Keratinocyte (primary cell): ENCODE results near the gene PRKD2. TPM values are rescaled to one million over a fixed set of nuclear protein-coding genes. Genes with fewer than 3 reads are reported as not detected.

Source experiments
- DNase-seq: peaks from one replicate; pipeline ENCODE4 v3.0.0-alpha.2; 2011; ENCODE audit warnings: low read depth, missing footprints, low spot score
- FAIRE-seq: peaks from 2 replicates; lab custom pipeline; 2011; peaks lifted over from hg19 to GRCh38; lab: Jason Lieb, UNC
- H2AFZ ChIP-seq: 2 replicates; pipeline ENCODE4 v1.6.0; 2012; ENCODE audit warnings: low read length, control low read depth, inconsistent platforms; ENCODE audit not compliant: control insufficient read depth
- H3K27ac ChIP-seq: 2 replicates; pipeline ENCODE4 v1.5.1; 2011; ENCODE audit warnings: low read length; ENCODE audit not compliant: control insufficient read depth, insufficient read depth
- H3K27me3 ChIP-seq: 3 replicates; pipeline ENCODE4 v1.6.0; 2011; ENCODE audit warnings: low read length; ENCODE audit not compliant: control insufficient read depth, insufficient read depth; ENCODE audit errors: extremely low read depth
- H3K36me3 ChIP-seq, 2 experiments: 2 replicates in 1 of 2; 3 replicates in 1 of 2; pipeline ENCODE4 v1.5.1; 2011; ENCODE audit warnings: low read length in 2 of 2, mild to moderate bottlenecking in 1 of 2; ENCODE audit not compliant: control insufficient read depth in 2 of 2, insufficient read depth in 2 of 2; ENCODE audit errors: extremely low read depth in 1 of 2
- H3K4me1 ChIP-seq: 3 replicates; pipeline ENCODE4 v1.5.1; 2011; ENCODE audit warnings: low read length; ENCODE audit not compliant: control insufficient read depth, insufficient read depth; ENCODE audit errors: extremely low read depth
- H3K4me2 ChIP-seq: 3 replicates; pipeline ENCODE4 v1.6.0; 2011; ENCODE audit warnings: low read depth, low read length; ENCODE audit not compliant: control insufficient read depth, insufficient read depth; ENCODE audit errors: extremely low read depth
- H3K4me3 ChIP-seq, 3 experiments: fragments of 200-600 bp in 1 of 3; sonication (generic) in 1 of 3; 2 replicates in 2 of 3; 3 replicates in 1 of 3; pipeline ENCODE4 v1.5.1; 2011 to 2016; ENCODE audit warnings: low read length in 3 of 3, mild to moderate bottlenecking in 3 of 3, control low read depth in 2 of 3, inconsistent platforms in 1 of 3, low read depth in 1 of 3, mixed read lengths in 1 of 3, mixed run types in 1 of 3, moderate library complexity in 1 of 3; ENCODE audit not compliant: control insufficient read depth in 2 of 3, insufficient read depth in 2 of 3; ENCODE audit errors: extremely low read depth in 1 of 3
- H3K79me2 ChIP-seq: 2 replicates; pipeline ENCODE4 v1.6.0; 2012; ENCODE audit warnings: low read length; ENCODE audit not compliant: control insufficient read depth, insufficient read depth
- H3K9ac ChIP-seq: 3 replicates; pipeline ENCODE4 v1.6.0; 2011; ENCODE audit warnings: low read length; ENCODE audit not compliant: control insufficient read depth, insufficient read depth; ENCODE audit errors: extremely low read depth
- H3K9me1 ChIP-seq: 3 replicates; pipeline ENCODE4 v1.6.0; 2011; ENCODE audit warnings: low read length; ENCODE audit not compliant: control insufficient read depth, insufficient read depth; ENCODE audit errors: extremely low read depth
- H3K9me3 ChIP-seq: 2 replicates; pipeline ENCODE4 v1.5.1; 2012; ENCODE audit warnings: low read depth, low read length; ENCODE audit not compliant: control insufficient read depth
- H4K20me1 ChIP-seq: 3 replicates; pipeline ENCODE4 v1.6.0; 2011; ENCODE audit warnings: low read length; ENCODE audit not compliant: control insufficient read depth, insufficient read depth; ENCODE audit errors: extremely low read depth
- EZH2 ChIP-seq: IDR thresholded peaks from one replicate; pipeline ENCODE4 v1.6.1; 2012; ENCODE audit warnings: inconsistent platforms, mild to moderate bottlenecking, low read length, moderate library complexity
- dilution Hi-C: fragments of 300-500 bp; cut with MboI; formaldehyde crosslinking; loops from one replicate; pipeline ENCODE4 v1.7.0; 2020; ENCODE audit warnings: low sequenced_read_pairs; ENCODE audit not compliant: extremely low pct_ligation_motif_present
- polyA plus RNA-seq, 5 experiments: library from polyadenylated mRNA; depleted of rRNA in 3 of 5; stranded (reverse) in 3 of 5; stranded (forward) in 1 of 5; unstranded in 1 of 5; fragments of >200 nt; gene quantifications; 1 replicate in 1 of 5; 2 replicates in 3 of 5; 3 replicates in 1 of 5; pipeline versions ENCODE4 v1.2.1 to v1.2.3, GENCODE V29; 2011 to 2012; ENCODE audit warnings: missing spikeins in 2 of 5, low read depth in 1 of 5, low replicate concordance in 1 of 5
- TF ChIP-seq, protein P1 (sequence below), 3 experiments: IDR thresholded peaks in 1 of 3; conservative IDR thresholded peaks in 1 of 3; optimal IDR thresholded peaks in 1 of 3; 2 replicates in 2 of 3; 3 replicates in 1 of 3; pipeline versions ENCODE3 to v1.5.1; 2011; ENCODE audit warnings: low read length in 3 of 3, mild to moderate bottlenecking in 3 of 3, moderate library complexity in 2 of 3, control low read depth in 1 of 3, inconsistent platforms in 1 of 3; ENCODE audit not compliant: insufficient read depth in 2 of 3; ENCODE audit errors: extremely low read depth in 1 of 3

The PRKD2 gene
- polyA plus RNA-seq, 1 donor (not counting 4 experiments of a cell fraction or from before 2014, with no cell fraction given): 9.9 TPM

DNA sequence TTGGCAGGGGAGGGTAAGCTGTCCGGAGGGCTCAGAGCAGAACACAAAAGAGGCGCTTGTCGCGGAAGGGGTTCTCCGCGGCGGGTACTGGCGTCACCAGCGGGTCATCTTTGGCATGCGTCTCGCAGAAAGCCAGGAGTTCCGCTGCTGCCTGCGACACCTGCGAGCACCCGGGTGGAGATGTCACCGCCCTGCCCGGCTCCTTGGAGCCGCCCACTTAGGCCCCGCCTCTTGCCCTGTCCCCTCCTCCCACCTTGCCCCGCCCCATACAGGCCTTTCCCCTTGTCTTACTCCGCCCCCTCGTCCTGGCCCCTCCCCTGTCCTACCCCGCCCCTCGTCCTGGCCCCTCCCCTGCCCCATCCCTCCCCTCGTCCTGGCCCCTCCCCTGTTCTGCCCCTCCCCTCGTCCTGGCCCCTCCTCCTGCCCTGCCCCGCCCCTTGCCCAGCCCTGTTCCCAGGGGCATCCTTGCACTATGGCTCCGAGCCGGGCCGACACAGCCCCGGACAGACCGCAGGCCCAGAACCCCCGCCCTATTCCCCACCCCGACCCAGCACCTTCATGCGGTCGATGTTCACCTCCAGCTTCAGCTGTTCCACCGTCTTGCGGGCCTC is 82.8 kb downstream of the PRKD2 start:
- Histone ChIP-seq H3K9me1 (no peaks in the 10 kb centered on the region), H2AFZ (peak overlapping the region; percentile 90), H3K4me1 (peaks cover 28% of the 10 kb centered on the region), H4K20me1 (no peaks in the 10 kb centered on the region), H3K27me3 (peaks cover 52% of the 10 kb centered on the region), H3K4me2 (peak overlapping the region; percentile 84), H3K79me2 (no peaks in the 10 kb centered on the region), H3K27ac (no peak overlapping the region), H3K4me3 (peak overlapping the region; percentile 30 to 59 (median 57)), H3K36me3 (no peaks in the 10 kb centered on the region), H3K9ac (peak overlapping the region; percentile 57), H3K9me3 (no peaks in the 10 kb centered on the region)
- no peak for TF ChIP-seq EZH2
- TF ChIP-seq, protein P1, sequence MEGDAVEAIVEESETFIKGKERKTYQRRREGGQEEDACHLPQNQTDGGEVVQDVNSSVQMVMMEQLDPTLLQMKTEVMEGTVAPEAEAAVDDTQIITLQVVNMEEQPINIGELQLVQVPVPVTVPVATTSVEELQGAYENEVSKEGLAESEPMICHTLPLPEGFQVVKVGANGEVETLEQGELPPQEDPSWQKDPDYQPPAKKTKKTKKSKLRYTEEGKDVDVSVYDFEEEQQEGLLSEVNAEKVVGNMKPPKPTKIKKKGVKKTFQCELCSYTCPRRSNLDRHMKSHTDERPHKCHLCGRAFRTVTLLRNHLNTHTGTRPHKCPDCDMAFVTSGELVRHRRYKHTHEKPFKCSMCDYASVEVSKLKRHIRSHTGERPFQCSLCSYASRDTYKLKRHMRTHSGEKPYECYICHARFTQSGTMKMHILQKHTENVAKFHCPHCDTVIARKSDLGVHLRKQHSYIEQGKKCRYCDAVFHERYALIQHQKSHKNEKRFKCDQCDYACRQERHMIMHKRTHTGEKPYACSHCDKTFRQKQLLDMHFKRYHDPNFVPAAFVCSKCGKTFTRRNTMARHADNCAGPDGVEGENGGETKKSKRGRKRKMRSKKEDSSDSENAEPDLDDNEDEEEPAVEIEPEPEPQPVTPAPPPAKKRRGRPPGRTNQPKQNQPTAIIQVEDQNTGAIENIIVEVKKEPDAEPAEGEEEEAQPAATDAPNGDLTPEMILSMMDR (optimal IDR thresholded peaks at IDR 0.05 in 1 of 3, IDR thresholded peaks at IDR 0.05 in 1 of 3, conservative IDR thresholded peaks at IDR 0.05 in 1 of 3; ENCODE audit: extremely low read depth in 1 of 3, insufficient read depth in 2 of 3, low read length in 3 of 3): no peak
- no peak for FAIRE-seq
- DNase-seq: peak; percentile 88
- dilution Hi-C loops: no loop called here

DNA sequence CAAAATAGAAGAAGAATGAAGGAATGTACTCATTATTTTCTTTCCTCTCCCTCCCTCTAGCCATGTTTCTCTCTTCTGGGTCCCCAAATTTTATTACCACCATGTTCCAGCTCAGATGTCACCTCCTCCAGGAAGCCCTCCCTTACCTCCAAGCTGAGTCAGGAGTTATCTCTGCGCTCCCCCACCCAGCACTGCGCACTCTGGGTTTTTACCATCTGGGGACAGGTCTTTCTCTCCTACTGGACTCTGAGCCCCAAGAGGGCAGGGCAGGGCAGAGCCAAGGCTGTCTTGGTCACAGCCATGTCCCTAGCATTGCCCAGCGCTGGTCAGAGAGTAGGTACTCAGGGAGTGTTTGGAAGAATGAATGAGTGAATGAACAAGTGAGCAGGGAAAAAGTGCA is 83.8 kb downstream of the PRKD2 start:
- Histone ChIP-seq H3K27me3 (peaks cover 44% of the 10 kb centered on the region), H3K4me1 (peaks cover 20% of the 10 kb centered on the region), H3K9ac (no peak overlapping the region), H3K36me3 (no peaks in the 10 kb centered on the region), H2AFZ (no peak overlapping the region), H3K4me2 (no peak overlapping the region), H3K27ac (no peak overlapping the region), H4K20me1 (no peaks in the 10 kb centered on the region), H3K4me3 (peak overlapping the region in 1 of 3 experiments; percentile 59), H3K9me1 (no peaks in the 10 kb centered on the region), H3K79me2 (no peaks in the 10 kb centered on the region), H3K9me3 (no peaks in the 10 kb centered on the region)
- no peak for DNase-seq
- no peak for TF ChIP-seq EZH2
- TF ChIP-seq, protein P1 (optimal IDR thresholded peaks at IDR 0.05 in 1 of 3, IDR thresholded peaks at IDR 0.05 in 1 of 3, conservative IDR thresholded peaks at IDR 0.05 in 1 of 3; ENCODE audit: extremely low read depth in 1 of 3, insufficient read depth in 2 of 3, low read length in 3 of 3): no peak
- dilution Hi-C loops: no loop called here
- no peak for FAIRE-seq
